Measurements from ENCODE around the gene CRYBA4.

The CRYBA4 gene

DNA sequence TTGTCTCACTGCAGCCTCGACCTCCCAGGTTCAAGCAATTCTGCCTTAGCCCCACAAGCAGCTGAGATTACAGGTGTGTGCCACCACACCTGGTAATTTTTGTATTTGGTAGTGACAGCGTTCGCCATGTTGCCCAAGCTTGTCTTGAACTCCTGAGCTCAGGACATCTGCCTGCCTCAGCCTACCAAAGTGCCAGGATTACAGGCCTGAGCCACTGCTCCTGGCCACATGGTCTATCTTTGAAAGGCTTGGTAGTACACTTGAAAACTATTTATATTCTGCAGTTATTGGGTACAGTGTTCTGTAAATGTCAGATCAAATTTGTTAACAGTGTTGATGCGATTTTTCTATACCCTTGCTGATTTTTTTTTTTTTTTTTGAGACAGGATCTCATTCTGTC, 9.5 kb downstream of the CRYBA4 start:
- no peak for DNase-seq

- DNase-seq: no peak
Observed at GRCh38 chr22:26632422-26633155, 10.8 kb downstream of the CRYBA4 start.

DNA sequence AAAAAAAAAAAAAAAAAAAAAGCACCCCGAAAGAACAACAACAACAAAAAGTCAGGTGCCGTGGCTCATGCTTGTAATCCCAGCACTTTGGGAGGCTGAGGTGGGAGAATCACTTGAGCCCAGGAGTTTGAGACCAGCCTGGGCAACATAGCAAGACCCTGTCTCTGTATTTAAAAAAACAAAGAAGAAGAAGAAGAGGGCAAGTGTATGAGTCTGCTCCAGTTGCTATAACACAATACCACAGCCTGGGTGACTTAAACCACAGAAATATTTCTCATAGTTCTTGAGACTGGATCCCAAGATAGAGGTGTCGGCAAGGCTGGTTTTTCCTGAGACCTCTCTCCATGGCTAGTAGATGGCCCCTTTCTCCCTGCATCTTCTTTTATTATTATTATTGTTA, 12.4 kb downstream of the CRYBA4 start:
- DNase-seq: no peak

- DNase-seq: no peak
Observed at GRCh38 chr22:26635117-26635516, 13.4 kb downstream of the CRYBA4 start.

- no peak for DNase-seq
Observed at GRCh38 chr22:26636296-26636695, 14.5 kb downstream of the CRYBA4 start.

DNA sequence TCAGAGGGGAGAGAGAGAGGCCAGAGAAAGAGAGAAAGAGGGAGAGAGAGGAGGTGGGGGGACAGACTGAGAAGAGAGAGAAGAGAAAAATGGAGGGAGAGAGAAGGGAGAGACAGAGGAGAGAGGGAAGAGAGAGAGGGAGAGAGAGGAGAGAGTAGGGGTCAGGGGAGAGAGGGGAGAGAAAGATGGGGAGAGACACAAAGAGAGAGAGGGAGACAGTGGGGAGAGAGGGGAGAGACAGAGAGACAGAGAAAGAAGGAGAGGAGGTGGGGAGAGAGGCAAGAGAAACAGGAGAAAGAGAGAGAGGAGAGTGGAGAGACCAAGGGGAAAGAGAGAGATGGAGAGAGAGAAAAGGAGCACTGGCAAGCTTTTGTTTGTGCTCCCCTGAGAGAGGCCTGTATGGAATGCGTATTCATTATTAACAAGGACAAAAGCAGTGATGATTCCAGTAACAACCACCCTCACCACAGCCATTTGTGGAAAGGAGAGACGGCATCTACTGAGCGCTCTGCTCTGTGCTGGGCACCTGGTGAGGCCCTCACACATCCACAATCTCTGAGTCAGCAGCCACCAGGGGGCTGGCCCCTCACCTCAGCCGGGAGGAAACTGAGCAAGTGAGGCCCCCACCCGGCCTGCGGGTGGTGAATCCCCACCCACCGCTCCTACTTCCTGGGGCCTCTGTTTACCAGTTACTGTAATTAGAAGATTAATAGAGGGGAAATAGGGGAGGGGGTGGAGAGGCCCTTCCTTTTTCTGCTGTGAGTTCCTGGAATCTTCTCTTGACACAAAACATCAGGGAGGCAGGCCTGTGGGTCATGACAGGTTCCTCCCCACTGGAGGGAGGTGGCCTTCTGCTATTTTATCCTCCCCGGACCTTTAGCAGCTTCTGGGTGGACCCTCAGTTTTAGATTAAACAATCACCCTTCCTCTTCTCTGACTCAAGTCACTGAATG, 21.0 kb downstream of the CRYBA4 start:
- no peak for DNase-seq

DNA sequence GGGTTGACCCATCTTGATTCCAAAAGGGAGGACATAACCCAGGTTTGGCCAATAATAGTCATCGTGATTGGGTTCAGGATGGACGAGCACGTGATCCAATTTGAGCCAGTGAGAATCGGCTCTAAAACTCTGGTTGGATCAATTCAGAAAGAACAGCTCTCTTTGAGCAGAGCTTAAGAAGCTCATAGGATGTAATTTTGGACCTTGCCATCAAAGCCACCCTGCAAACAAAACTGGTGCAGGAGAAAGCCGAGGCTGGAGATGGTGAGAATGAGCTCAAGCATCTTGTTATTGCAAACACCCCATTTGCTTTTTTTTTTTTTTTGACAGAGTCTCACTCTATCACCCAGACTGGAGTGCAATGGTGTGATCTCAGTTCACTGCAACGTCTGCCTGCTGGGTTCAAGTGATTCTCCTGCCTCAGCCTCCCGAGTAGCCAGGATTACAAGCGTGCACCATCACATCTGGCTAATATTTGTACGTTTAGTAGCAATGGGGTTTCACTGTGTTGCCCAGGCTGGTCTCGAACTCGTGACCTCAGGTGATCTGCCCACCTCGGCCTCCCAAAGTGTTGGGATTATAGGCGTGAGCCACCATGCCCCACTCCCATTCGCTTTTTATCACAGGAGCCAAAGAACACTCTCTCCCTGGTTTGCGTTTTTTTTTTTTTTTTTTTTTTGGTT, 21.8 kb downstream of the CRYBA4 start:
- no peak for DNase-seq

- no peak for DNase-seq
Observed at GRCh38 chr22:26646158-26646557, 24.4 kb downstream of the CRYBA4 start.

- peak; percentile 22 for DNase-seq
Observed at GRCh38 chr22:26648011-26648497, 26.3 kb downstream of the CRYBA4 start.

- no peak for DNase-seq
Observed at GRCh38 chr22:26648528-26649388, 27.0 kb downstream of the CRYBA4 start.

DNA sequence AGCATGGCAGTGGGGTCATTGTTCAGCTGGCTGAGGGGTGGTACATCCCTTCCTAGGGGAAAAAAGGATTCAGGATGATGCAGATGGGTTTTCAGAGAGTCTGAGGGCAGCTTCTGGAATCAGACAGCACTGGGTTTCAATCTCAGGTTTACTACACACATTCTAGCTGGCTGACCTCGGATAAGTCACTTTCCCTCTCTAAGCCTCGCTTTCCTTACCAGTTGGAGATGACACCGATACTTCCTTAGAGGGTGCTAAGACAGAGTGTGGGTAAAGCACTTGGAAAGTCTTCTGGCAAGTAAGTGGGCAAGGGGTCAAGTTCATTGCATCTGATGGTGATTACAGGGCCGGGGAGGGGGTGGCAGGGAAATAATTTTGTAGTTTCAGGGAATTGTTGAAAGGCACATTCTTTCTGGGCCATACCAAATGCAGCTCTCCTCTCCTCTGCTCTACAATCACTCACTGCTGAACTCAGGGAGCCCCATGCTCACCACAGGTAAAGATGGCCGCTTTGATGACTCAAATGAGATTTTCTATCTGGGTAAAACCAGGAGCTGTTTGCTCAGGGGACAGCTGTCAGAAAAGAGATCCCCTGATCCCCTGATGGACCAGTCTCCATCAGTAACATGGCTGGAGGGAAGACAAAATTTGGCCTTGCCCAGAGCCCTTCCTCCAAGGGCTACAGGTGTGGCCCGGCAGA, 29.1 kb downstream of the CRYBA4 start:
- no peak for DNase-seq

DNA sequence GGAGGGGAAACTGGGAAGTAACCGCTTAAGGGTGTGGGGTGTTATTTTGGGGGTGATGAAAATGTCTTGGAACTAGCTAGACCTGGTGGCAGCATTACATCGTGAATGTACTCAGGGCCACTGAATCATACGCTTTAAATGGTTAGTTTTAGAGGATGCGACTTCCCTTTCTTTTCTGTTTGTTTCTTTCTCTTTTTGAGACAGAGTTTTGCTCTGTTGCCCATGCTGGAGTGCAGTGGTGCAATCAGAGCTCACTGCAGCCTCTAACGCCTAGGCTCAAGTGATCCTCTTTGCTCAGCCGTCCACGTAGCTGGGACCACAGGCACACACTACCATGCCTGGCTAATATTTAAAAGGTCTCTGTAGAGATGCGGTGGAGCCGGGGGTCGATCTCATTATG, 30.1 kb downstream of the CRYBA4 start:
- DNase-seq: no peak

- no peak for DNase-seq
Observed at GRCh38 chr22:26656891-26657851, 35.4 kb downstream of the CRYBA4 start, which contains the start of gene MIAT. TSS of gene MIAT (plus strand) at chr22:26657588.

- no peak for DNase-seq
Observed at GRCh38 chr22:26658161-26658560, 36.4 kb downstream of the CRYBA4 start.

GRCh38 chr22:26658671-26659478, 37.1 kb downstream of the CRYBA4 start:
- peak; percentile 96 for DNase-seq

DNA sequence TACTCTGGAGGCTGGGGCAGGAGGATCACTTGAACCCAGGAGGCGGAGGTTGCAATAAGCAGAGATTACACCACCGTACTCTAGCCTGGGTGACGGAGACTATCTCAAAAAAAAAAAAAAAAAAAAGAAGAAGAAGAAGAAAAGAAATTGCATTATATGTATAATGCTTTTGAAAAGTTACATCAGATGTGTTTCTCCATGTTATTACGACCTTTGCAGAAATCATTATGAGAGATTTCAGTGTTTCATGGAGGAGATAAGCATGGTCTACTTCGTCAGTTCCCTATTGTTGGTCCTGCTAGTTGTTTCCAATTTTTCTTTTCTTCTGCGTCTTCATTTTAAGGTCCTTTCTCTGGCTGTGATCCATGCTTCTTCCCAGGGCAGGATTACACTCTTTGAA, 38.6 kb downstream of the CRYBA4 start:
- DNase-seq: no peak

DNA sequence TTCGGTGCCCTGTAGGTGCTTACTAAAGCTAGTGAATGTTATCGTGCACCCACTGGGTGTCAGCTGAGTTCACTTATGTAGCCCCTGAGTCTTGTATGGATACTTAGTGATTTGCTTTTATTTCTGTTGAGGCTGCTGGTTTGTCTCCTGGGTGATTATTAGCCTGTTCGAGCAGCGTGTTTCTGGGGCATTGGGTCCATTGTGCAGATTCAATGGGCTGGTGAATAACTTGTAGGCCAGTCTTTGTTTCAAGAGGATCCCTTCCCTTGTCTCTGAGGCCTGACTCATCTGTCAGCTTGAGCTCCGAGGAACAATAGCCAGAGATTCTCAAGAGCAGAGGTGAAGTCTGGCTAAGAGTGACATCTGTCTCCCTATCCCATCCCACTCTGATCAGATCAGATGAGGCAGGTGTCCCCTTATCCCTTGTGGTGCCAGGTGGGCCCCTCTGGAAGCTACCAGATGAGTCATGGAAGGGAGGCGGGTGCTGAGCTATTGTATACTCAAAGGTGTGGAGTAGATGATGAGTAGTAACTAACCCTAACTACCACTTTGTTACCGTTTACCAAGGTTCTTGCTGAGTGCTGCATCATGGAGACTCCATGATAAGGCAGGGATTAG, 39.3 kb downstream of the CRYBA4 start:
- peak; percentile 62 for DNase-seq

- no peak for DNase-seq
Observed at GRCh38 chr22:26662160-26662559, 40.4 kb downstream of the CRYBA4 start.

DNA sequence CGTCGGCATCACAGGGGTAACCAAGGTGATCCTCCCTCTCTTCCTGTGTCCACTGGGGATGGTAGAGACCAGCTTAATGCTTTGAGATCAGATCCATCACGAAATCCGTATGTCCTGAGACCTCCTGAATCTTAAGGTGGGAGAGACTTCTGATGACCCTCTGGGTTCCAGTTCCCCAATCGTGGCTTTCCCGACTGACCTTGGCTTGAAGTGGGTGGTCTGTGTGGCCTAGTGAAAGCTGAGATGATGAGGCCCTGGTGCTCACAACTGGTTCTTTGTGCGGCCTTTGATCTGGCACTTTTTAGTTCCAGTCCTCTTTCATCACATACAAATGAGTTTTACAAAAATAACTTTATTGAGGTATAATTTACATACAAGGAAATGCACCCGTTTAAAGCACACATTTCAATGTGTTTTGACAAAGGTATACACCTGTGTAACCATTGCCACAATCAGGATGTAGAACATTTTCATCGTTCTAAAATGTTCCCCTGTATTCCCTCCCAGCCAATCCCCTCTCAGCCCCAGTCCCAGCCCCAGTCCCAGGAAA, 41.7 kb downstream of the CRYBA4 start:
- DNase-seq: no peak
